Superior temporal gyrus (tissue), 1 donor: ENCODE measurements around the gene RAB5IF.
"Not testable (repeated sequence)": the region's sequence is repeated elsewhere in the genome, so short reads cannot be mapped to it uniquely, and the experiment has no call there.

Experiments used
- DNase-seq: peaks from one replicate; pipeline ENCODE4 v3.0.0-alpha.2; 2016; ENCODE audit errors: extremely low spot score

RAB5IF gene

DNA sequence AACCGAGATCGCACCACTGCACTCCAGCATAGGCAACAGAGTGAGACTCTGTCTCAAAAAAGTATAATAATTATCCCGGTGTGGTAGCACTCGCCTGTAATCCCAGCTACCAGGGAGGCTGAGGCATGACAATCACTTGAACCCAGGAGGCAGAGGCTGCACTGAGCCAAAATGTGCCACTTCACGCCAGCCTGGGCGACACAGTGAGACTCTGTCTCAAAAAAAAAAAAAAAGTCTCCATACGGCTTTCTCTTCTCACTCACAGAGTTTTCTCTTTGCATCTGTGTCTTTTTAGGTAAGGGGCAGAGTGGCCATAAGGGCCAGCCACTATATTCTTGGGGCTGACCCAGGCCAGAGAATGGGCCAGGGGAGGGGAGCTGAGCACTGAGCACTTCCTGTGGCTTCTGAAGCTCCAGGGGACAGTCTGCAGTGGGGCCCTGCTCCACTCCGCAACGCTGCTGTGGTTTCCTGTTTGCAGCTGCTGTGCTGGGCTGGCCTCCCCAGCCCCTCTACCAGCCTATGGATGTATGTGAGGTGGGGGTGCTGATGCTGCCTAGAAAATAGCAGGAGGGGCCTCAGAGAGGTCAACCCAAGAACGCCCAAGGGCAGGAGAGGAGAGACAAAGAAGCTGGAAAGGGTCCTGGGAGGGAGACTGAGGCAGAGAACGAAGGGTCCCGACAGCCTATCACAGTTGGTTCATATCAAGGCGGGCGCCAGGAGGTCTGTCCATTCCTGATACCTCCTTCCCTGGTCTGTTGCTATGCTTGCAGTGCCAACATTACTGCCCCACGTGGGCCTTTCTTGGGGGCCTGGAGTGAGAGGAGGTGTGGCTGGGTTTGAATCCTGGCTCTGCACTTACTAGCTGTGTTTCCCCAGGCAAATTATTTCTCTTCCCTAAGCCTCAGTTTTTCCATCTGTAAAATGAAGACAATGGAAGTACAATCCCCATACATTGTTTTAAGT, 24.4 kb downstream of the RAB5IF start:
- DNase-seq = no peak

DNA sequence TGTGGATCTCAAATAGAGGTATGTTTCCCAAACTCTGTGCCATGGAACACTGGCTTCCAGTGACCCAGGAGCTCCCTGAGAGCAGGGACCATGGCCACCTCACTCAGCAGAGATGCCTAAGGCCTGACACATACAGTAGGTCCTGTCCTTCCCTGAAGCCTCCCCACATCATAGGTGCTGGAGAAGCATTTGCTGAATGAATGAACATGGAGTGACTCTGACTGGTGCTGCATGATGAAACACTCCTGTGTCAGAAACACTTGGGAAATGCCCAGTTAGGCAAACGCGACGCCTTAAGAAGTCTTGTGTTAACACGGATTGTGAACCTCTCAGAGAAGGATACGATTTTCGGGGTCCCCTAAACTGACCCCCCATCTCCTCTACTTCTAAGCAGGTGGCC, 26.1 kb downstream of the RAB5IF start:
- DNase-seq = no peak

DNA sequence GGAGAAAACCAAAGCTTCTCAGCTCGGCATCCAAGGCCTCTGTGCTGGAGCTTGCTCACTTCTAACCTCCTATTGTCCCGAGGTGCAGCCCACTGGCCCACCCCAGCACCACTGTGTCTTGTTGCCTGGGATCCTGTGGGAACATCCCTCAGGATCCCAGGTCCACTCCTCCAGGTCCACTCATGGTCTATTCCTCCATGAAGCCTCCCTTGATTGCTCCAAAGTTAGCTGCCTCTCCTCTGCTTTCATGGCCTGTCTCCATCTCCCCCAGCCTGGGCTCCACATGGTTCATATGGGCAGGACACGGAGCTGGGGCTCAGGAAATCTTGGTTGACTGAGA, 26.5 kb downstream of the RAB5IF start:
- DNase-seq = no peak

- no peak for DNase-seq
These were observed 27.1 kb downstream of the RAB5IF start for GRCh38 chr20:36632487-36633284.

GRCh38 chr20:36633285-36633772, 27.8 kb downstream of the RAB5IF start:
- DNase-seq = no peak

- no peak for DNase-seq
These were observed 28.8 kb downstream of the RAB5IF start for GRCh38 chr20:36634342-36634741.

GRCh38 chr20:36638876-36639400, 33.4 kb downstream of the RAB5IF start:
- DNase-seq = not testable (repeated sequence)

DNA sequence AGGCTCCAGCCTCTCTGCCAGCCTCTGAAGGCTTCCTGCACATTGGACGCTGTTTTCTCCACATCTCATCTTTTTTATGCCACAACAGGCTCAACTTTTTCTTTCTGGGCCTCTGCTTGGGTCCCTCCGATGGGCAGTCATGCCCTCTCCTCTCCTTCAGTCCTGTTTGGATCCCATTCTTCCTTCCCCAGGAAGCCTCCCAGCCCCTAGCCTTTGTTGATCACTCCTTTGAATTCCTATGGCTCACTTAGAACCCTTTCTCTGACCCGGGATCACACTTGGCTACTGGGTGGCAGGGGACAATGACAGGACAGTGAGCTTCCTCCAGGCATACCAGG, 35.9 kb downstream of the RAB5IF start:
- DNase-seq = no peak

DNA sequence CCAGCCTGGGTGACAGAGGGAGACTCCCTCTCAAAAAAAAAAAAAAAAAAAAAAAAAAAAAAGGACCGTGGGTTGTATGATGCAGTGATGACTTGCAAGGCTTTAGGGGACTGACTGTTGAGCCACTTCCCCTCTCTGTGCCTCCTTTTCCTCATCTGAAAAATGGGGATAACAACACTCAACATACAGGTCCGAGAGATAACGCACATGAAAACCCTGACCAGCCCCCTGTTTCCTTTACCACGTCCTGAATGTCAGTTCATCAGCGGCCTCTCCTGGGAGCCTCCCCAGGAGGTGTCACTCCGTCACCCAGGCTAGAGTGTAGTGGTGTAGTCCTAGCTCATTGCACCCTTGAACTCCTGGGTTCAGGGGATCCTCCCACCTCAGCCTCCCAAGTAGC, 36.6 kb downstream of the RAB5IF start:
- no peak for DNase-seq

GRCh38 chr20:36644032-36644705, 38.6 kb downstream of the RAB5IF start:
- no peak for DNase-seq

GRCh38 chr20:36644706-36645095, 39.1 kb downstream of the RAB5IF start:
- no peak for DNase-seq

GRCh38 chr20:36645353-36645752, 39.8 kb downstream of the RAB5IF start:
- no peak for DNase-seq

DNA sequence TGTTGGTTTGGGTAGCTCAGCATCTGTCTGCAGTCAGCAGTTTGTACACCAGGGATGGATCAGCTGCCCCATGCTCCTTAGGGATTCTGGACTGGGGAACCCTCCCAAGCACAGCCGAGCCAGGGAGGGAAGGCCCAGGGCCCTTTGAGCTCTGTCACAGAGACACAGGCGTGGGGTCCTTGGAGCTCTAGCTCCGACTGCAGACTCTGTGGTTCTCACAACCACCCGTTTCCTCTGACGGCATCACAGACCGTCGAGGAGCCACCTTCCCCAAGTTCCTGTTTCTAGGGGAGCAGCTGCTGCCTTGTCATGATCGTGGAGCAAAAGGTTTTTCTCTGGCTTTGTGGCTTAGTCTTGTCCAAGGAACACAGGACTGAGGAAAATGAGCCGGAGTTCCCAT, 40.4 kb downstream of the RAB5IF start, which contains the start of gene SLA2:
SLA2 (minus strand) TSS at position 199 of the 400 bp plus-strand sequence. CDS start 4,861 bp downstream, outside the sequence.
- no peak for DNase-seq

- DNase-seq = no peak
These were observed 41.1 kb downstream of the RAB5IF start for GRCh38 chr20:36646678-36647077.

DNA sequence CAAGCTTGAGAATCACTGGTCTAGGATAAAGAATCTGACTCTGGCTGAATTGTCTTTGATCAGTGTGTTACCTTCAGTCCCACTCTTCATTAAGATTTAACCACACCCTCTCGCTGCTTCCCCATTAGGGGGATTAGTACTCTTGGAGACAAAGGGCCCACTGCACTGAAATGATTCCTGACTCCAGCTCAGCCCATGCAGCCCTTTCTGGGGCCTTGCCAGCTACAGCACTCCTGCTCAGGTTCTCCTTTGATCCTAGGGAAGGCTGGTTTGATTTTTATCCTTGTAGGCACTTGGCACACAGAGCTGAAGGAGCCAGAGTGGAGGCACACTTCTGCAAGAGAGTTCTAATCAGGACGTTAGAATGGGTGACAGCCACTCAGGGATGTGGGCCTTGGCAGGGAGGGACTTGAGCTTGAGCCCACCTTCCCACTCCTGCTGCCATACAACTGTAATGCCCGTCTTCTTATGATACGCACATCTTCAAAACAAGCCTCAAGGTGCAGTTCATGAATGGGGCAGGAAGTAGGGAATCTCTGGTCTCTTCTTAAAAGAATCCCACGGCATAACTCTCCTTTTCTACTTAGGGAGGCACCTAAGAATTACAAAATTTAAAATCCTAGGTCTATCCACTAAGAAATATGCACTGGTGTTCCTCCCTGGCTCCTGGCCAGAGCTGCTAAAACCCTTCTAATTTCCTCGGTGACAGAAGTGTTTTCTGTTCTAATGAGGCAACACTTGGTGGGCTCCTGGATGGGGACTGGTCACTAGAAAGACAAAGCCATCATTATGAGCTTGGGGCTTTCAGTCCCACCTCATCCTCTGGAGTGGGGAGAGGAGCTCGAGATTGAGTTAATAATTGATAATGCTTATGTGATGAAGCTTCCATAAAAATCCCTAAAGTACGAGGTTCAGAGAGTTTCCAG, 41.9 kb downstream of the RAB5IF start:
- no peak for DNase-seq

DNA sequence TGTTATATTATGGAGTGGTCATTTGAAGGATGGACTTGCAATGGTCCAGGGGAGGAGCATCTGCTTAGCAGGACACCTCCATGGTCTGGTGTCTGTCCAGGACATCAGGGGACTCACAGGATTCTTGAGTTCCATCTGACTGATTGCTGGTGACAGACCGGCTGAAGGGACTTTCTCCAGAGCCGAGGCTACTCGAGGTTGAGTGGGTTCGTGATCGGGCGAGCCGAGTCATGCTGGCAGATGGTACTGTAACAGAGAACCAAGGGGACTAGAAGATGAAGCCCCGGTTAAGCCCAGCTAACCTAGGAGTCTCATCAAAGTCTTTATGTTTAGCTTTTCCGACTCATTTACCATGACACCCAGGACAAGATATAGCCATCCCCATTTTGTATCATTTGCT, 47.9 kb downstream of the RAB5IF start:
- no peak for DNase-seq

- no peak for DNase-seq
These were observed 48.9 kb downstream of the RAB5IF start for GRCh38 chr20:36654506-36654905.

DNA sequence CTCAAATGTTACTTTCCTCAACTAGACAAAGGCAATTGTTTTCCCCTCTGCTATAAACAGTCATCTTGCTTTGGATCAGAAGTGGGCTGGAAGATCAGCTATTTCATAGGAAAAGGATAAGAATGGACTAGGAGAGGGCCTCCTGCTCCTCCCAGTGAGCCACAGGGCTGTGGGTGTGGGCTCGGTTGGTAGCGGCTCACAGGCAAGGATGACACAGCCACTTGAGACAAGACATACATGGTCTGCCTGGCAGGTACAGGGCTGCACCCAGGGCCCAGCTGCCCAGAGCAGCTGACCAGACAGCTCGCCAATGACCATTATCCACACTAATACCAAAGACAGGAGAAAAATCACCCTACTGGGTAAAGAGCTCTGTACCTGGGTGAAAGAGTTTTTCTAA, 49.4 kb downstream of the RAB5IF start:
- no peak for DNase-seq

GRCh38 chr20:36656733-36657132, 51.2 kb downstream of the RAB5IF start:
- no peak for DNase-seq

GRCh38 chr20:36658300-36658699, 52.7 kb downstream of the RAB5IF start:
- DNase-seq = no peak
